GF-D8 (cell line): ENCODE results near the gene MAT2A.

Experiments
- DNase-seq: peaks from one replicate; lab custom pipeline; 2025; lab: John Stamatoyannopoulos, UW

Gene MAT2A

DNA sequence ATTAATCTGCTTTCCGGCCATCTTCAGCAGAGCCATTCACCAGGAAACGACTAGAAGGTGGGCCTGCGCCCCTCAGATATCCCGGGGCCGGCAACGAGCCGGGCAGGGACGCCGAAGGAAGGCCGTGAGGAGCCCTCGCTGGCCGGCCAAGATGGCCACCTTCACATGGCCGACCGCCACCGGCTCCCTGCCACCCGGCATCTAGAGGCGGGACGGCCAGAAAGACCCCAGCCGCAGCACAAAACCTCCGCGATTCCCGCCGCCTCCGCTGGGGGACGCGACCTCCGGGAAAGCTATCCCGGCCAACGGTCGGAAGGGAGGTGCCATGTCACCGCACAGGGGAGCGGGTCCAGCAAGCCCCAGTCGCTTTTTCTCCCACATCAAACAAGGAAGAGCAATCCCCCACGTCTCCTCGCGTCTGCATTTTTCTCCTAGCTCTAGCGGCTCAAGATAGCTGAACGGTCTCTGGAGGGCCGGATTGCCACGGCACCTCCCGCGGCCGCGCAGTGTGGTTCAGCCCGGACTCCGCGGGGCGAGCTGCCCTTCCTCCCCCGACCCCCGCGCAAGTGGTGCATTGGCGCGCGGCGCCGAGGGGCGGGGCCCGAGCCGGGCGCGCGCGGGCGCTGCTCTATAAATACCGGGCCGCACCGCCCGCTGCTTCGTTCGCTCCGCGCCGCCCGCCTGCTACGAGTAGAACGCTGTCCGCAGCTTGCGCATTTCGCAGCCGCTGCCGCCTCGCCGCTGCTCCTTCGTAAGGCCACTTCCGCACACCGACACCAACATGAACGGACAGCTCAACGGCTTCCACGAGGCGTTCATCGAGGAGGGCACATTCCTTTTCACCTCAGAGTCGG, at the start of gene MAT2A:
MAT2A (plus strand) TSS at position 662 of the 854 bp plus-strand sequence; CDS start at position 782, 120 bp downstream.
- peak; percentile 74 for DNase-seq

DNA sequence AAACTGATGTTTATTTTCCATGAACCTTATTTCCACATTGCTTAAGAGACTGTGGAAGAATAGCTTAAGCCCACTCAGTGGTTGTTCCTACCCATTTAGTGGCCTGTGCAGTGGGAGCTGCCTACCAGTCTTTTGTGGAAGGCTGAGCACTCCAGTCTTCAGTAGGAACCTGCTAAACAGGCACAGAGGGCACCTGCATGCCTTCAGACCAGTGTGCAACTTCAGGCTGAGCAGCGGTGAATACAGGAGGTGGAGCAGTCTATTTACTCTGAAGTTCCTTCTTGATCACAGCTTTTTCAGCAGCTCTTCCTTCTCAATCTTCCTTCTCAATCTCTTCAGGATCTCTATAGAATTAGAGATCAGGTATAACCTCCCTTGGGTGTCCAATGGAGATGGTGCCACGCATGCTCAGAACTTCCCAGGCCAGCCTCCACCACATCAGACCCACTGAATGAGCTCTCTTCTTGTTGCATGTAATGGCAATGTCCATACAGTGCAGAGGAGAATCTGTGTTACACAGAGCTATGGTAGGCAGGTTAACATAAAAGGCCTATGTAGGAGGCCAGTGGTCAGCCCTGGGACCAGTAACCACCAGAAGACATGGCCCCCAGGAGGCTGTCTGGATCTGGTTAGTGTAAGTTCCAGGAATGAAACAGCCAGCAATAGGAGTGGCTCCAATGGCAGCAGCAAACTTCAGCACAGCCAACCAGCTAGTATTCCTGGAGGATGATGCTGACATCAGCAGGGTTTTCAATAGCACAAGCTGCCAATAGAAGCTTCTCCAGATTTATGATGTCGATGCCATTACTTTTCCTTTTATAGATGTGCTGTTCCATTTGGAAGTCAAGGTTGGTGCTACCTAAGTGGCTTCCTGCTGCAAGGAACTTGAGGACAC, 47.9 kb upstream of the MAT2A start:
- DNase-seq: no peak

DNA sequence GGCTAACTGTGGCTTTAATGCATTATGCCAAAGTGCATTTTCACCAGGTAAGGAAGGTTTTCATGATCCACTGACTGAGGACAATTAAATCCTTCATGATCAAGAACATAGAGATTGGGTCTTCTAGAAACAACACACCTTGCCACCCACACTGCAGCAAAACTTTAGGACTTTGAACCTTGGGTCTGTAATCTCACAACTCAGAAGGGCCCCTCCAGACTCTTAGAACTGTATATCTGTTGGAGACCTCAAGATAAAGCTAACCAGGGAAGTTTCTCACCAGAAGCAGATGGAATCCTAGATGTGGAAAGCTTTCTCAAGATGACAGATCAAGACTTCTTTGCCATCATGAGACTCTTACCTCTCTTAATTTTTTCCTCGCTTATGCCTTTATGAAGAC, 42.5 kb upstream of the MAT2A start:
- no peak for DNase-seq

DNA sequence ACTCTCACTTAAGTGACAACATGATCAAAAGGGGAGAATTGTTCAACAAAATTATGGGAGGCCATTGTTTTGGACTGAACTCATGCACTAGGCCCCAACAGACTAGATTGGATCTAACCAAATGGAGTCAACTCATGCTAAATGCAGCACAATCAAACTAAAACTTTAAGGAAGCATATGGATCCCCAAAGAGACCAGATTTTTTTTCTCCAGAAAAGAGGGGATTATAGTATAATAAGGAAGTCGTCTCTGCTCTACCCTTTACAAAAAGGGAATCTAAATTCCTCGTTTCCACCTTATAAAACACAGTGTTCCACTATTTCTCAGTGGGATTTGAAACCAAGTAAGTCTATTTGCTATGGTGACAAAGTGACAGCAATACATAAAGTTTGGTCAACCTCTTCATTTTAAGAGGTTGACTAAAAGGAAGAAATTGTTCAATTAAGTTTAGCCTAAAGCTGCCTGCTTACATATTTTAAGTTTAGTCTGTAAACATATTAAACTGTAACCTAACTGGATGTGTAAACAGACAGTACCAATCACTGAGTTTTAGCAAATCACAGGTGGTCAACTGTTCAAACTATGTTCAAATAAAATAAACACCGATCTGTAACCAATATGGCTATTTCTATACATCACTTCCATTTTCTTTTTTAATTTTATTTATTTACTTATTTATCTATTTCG, 40.9 kb upstream of the MAT2A start:
- DNase-seq: no peak

DNA sequence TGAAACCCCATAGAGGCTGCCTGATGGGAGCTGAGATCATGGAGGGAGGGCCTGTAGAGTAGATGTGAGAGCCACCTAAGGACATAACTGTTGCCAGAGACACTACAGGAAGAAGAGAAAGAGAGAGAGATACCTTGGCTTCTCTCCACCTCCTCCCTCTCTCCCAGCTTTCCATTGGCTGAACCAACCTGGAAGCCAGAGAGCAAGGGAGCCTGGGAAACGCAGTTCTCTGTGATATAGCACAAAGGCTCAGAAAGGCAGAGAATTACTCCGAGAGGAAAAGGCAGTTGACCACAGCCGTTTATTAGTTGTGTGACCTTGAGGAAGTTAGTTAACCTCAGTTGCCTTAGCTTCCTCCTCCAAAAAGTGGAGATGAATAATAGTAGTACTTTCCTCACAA, 37.7 kb upstream of the MAT2A start:
- peak; percentile 95 for DNase-seq

DNA sequence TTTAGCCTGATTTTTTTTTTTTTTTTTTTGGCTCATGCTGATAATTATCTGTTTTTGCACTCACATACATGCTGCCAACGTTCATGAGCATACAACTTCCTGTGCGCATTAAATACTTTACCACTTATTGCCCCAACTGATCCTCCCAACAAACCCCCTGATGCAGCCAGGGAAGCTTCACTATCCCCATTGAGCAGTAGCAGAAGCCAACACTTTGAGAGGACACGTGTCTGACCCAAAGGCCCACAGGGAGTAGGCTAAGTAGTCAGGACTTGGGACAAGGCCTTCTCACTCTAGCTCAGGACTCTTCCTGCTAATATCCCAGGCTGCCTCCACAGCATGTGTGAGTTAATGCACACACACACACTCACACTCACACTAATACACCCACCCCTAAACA, 36.2 kb upstream of the MAT2A start:
- peak; percentile 18 for DNase-seq

DNA sequence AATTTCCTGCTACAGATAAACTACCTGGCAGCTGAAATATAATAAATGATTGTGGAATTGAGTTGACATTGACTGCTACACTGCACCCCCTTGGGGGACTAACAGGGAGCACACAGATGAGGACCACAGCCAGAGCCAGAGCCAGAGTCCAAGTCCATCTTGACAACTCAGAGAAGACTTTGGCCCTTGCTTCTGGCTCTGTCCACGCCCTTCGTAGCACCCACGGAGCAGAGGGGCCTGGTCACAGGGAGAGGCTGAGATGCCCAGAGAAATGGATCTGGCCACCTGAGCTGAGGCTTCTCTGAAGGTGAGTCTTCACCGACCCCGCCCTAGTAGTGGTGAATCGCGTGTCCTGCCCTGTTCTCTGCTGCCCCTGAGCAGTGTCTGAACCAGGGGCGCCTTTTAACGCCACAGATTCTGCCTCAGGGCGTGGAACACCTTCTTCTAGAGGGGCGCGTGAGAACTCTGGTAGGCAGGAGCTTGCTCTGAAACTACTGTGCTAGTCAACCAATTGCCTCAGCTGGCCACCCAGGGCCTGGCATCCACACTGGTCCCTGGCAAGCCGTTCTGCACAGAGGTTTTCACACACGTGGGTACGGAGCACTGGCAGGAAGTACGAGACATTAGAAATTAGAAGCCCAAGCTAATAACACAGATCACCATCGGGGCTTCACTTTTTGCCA, 35.7 kb upstream of the MAT2A start:
- no peak for DNase-seq

DNA sequence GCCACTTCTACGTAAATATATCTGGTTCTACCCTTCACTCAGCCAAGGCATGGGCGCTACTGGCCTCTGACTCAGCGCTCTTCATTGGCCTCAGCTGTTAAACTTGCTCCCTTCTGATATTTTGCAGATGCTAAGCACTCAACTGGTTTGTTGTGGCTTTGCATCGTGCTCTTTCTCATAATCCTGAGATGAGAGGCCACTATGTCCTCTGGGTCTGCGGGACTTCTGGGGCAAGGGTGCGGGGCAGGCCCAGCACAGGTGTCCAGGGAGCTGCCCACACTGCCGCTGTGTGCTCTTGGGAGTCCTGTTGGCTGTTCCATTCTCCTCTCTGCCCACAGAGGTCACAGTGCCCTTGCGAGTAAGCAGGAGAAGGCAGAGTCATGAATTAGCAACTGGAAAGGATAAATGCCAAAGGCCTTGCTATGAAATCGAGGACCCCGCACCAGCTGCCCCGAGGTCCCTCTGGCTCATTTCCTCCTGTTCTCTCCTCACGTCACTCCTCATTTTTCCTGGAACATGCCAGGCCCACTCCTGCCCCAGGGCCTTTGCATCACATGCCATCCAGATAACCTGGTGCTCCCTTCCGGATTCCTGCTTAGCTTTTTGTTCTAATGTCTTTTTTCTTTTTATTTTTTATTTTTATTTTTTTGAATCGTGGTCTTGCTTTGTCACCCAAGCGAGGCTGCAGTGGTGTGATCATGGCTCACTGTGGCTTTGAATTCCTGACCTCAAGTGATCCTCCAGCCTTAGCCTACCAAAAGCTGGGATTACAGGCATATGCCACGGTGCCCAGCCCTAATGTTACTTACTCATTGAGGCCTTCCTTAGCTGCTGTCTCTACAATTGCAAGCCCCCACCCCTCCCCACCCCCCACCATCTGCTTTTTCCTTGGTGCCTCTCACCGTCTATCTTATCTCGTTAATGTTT, 34.9 kb upstream of the MAT2A start:
- DNase-seq: no peak

DNA sequence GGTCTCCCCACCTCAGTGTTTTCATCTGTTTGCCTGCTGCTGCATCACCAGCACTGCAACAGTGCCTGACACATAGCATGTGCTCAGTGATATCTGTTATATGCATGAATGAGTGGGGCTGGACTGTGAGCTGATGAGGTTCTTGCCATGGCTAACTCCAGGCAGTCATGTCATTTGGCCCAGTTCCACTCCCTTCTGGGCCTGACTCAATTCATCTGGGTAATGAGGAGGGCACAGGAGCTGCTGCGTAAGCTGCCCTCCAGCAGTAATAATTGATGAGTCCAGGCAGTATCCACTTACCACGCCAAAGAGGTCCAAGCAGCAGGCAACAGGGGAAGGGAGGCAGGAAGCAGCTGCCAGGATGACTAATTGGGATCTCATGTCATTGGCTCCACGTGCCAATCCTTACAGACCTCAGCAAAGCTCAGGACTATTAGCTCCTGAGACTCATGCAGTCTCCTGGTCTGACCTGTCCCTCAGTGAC, 34.1 kb upstream of the MAT2A start:
- no peak for DNase-seq

DNA sequence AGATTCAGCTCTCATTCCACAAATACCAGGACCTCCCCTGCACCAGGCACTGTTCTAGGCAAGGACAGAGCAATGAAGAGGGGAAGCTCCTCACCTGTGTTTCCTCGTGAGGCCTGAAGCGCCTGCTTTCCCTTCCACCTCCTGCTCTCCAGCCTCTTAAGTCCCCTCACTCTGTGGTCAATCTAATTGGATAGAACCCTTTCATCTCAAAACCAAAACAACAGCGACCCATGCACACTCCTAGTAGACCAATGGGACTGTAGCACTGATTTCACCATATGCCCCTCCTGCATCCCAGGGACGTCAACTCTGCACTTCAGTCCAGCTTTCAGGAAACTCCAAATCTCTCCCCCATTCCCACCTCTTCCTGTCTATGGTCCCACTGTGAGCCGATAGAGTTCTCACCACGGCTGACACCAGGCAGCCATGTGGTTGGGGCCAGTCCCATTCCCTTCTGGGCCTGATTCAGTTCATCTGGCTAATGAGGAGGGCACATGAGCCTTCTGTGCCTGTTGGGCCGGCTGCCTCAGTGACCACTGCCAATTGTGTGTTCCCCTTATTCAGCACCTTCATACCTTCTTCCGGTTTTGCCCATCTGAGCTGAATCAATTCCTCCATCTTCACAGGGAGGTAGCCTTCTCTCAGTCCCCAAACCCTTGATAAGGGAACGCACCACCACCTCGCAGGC, 33.3 kb upstream of the MAT2A start:
- DNase-seq: no peak

DNA sequence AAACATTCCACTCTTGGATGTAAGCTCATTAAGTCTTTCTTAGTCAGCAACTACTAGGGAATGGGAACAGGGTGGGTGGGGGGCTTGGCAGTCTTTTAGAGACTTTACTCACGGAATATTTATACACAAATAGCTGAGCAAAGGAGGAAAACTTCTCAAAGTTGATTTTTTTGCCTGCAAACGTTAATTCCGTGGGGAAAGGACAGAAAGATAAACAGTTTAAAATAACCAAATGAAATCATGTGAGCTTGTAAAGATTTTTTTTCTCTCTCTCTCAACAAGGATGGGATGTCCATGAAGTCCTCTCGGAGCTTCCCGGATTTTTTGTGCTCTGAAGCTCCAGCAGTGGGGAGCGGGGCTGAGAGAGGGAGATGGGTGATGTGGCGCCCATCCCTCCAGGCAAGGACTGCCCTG, 32.2 kb upstream of the MAT2A start:
- no peak for DNase-seq

DNA sequence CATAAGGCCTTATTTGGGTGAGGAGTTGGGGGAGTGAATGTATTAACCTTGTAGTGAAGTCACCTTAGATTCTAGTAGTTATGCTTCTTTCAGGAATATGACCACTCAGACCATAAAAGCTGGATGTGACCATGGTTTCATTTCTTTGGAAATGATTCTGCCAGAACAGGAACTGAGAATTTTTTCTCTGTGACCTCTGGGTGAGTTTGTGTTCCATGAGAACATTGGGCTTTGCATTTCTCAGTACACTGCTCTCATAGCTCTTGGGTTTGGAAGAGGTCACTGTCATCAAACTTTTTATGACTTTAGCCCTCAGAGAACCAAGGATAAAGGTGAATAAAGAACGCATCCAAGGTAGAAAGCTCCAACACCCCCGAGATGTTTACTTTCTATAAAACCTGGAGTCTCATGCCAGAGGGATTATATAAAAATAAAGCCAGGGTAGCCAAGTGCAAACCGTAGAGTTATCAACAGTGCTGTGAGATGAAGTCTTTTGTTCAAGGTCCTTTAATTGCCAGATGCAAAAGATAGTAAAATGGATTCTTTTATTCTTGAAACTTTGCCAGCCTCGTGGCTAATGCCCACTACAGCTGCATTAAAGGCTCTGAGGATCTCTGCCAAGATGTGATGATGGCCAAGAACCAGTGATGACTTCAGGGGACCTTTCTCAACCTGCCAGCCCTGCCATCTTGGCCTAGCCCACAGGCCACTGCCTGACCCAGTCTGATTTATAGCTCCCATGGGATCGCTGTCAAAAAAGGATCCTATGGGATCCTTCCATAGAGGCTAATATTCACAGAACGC, 27.8 kb upstream of the MAT2A start:
- no peak for DNase-seq

DNA sequence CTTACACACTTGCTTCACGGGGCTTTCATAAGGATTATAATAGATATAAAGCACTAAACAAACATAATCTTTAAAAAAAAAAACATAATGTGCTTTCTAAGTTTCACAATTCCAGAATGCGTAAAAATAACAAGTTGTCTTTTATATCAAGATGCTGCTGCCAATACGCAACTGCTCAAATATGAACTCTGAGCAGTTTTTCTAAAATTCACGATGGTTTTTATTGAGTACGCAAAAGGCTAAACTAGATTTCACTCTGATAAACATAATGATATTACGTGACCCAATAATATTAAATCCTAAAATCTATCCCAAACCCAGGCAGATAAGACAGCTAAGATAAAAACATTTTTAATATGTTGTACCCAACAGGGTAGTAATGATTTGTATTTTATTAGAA, 24.6 kb upstream of the MAT2A start:
- DNase-seq: no peak

DNA sequence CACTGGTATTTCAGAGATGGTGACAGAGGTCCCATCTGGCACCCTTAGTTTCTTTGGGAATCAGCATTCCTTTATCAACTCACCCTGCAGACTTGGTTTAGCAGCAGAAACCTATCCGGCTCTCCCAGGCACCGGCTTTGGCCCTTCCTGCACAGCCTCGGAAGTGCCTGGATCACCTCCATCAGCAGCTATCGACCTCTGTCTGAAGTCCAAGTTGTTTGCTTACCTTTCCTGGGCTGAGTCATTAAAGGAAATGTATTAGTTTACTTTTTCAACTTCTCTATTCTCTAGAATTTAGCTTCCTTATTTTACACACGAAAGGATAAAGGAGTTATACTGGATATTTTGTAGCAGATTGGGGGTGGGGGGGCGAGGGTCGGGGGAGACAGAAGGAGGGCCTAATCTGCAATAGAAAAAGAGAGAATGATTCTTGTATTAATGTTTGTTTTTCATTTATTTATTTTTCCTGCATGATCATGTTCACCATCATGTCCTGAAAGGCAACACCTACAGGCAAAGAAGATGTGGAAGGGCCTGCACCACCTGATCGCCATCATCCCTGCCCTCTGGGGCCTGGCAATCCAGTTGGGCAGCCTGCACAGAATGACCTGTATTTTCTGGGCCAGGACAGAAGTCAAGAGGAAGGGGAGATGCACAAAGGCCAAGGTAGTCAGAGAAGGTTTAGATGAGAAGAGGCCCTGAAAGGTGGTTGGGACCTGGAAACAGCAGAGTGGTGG, 22.1 kb upstream of the MAT2A start:
- DNase-seq: peak; percentile 26

DNA sequence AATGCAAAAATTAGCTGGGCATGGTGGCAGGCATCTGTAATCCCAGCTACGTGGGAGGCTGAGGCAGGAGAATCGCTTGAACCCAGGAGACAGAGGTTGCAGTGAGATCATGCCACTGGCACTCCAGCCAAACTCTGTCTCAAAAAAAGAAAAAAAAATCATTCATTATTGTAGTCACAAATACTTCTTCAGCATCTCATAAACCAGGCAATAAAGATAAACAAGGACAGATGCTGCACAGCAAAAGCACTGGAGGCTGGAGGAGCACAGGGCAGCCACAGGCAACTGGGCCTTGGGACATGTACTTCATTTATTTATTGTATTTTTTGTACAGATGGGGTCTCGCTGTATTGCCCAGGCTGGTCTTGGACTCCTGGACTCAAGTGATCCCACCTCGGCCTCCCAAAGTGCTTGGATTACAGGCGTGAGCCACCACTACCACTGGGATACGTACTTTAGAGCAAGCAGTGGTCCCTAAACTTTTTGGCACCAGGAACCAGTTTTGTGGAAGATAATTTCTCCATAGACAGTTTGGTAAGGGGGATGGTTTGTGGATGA, 16.8 kb upstream of the MAT2A start:
- DNase-seq: no peak

DNA sequence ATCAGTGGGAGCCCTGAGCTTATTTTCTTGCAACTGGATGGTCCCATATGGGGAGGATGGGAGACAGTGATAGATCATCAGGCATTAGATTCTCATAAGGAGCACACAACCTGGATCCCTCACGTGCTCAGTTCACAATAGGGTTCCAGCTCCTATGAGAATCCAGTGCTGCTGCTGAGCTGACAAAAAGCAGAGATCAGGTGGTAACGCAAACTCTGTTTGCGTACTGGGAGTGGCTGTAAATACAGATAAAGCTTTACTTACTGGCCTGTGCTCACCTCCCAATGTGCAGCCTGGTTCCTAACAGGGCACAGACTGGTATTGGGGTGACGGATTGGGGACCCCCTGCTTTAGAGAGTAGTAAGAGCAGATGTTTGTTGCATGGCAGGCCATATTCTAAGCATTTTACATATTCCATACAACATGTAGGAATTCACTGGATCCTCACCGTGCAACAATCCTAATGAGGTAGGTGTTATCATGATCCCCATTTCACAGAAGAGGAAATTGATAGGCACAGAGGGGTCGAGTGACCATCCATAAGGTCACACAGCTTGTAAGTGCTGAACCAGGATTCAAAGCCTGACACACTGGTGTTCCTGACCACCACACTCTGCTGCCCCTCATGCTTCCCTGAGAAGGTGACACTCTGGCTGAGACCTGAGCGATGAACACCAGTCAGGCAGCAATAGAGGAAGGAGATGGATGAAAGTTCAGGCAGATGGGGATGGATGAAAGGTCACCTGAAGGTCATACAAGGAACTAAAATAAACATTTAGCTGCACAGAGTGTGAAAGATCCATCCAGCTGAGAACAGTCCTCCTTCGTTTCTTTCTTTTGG, 15.7 kb upstream of the MAT2A start:
- no peak for DNase-seq

DNA sequence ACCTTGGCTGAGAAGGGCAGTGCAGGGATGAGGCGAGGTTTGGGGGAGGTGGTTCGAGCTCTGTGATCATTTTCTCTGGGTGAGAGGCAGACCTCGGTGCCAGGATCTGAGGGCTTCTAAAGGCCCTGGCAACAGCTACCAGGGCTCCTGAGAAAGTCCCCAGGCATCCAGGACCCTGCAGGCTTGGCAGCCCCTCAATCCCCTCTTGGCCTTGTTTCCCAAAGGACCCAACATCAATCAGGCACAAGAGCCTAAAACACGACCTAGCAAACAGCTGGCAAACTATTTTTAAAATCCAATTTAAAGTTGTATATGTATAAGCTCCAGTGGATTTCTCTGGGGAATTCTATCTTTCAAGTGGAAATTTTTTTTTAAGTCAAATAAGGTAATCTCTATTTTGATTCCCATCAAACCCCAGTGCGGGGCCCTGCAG, 15.0 kb upstream of the MAT2A start:
- DNase-seq: no peak
